Fibroblast of skin of right quadriceps (primary cell): Measurements from ENCODE around the gene ATP6V0B.

ENCODE experiments used
- DNase-seq: peaks from one replicate; pipeline ENCODE4 v3.0.0-alpha.2; 2013

The ATP6V0B gene

GRCh38 chr1:43969746-43970466, 4.9 kb upstream of the ATP6V0B start, which contains the start of gene DPH2:
DPH2 (plus strand) TSS chr1:43970010; CDS start chr1:43970176, 166 bp downstream.
- peak; percentile 95 for DNase-seq

DNA sequence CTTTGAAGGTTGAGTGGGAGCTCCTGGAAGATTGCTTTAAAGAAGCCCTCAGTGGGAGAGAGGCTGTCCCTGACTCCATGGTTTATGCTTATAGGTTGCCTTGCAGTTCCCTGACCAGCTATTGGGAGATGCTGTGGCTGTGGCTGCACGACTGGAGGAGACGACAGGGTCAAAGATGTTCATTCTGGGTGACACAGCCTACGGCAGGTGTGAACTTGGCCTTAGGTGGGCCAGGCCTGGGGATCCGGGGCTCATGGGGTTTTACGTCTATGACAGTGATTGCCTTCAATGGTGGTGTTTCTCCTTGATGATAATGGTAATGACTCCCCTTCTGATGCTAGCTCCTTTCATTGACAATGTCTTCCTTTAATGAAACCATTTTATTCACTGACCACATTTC, 4.3 kb upstream of the ATP6V0B start:
- no peak for DNase-seq

DNA sequence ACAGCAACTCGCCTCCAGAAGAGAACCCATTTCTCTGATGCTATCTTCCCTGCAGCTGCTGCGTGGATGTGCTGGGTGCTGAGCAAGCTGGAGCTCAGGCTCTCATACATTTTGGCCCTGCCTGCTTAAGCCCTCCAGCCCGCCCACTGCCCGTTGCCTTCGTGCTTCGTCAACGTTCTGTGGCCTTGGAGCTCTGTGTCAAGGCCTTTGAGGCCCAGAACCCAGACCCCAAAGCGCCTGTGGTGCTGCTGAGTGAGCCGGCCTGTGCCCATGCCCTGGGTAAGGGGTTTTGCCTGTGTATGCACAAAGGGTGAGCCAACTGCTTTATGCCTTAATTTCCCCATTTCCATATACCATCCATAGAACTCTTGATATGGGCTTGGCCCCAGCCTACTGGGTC, 3.8 kb upstream of the ATP6V0B start:
- DNase-seq = no peak

- DNase-seq = no peak
These were observed 3.3 kb upstream of the ATP6V0B start for GRCh38 chr1:43971336-43971980.

GRCh38 chr1:43973981-43974442, 748 bp upstream of the ATP6V0B start:
- DNase-seq = no peak

DNA sequence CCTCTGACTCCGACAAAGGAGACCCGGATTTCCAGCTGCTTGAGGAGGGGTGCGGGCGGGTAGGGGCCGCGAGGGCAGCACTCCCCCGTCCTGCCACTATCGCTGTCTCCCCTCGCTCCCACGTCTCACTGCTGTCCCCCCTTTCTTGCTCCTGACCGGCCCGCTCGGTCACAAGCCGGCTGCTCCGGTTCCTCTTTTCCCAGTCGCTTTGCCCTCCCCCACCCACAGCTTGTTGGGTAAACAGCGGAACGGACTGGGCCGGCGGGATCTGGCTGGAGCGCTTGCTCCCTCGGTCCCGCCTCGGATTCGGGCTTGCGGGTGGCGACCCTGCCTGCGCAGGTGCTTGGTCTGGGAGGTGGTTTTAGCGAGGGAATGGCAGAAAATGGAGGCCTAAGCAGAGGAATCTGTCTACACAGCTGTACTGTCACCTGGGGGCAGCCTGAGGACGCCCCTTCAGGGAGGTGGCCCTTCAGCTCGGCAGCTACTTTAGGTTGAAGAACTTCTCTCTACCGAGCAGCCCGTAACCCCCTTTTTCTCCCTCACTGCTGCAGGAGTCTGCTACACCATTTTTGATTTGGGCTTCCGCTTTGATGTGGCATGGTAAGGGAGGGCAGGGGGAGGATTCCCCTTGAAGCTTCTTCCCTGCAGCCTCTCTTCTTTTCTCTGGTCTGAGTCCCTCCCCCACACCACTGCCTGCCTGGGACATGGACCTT, 645 bp downstream of the ATP6V0B start:
- DNase-seq = no peak

DNA sequence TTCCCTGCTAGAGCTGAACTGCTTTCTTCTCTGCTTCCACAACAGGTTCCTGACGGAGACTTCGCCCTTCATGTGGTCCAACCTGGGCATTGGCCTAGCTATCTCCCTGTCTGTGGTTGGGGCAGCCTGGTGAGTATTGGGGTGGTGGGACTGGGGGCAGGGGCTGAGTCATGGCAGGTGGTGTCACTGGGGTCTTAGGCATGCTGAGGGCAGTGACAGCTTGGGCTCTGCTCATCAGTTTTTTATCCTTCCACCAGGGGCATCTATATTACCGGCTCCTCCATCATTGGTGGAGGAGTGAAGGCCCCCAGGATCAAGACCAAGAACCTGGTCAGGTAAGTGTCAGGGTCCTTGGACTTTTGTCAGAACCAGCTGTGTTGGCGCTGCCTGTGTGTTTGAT, 1.3 kb downstream of the ATP6V0B start:
- no peak for DNase-seq

DNA sequence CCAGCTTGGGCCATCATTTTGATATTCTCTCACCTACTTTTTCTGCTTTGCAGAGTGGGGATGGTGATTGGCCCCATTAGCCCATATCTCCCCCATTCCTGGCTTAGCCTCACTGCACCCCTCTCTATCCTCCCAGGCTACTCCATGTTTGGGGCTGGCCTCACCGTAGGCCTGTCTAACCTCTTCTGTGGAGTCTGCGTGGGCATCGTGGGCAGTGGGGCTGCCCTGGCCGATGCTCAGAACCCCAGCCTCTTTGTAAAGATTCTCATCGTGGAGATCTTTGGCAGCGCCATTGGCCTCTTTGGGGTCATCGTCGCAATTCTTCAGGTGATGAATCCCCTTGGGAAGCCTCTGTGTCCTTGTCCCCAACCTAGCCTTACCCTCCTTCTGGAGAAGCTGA, 2.1 kb downstream of the ATP6V0B start:
- no peak for DNase-seq

- no peak for DNase-seq
These were observed 2.9 kb downstream of the ATP6V0B start for GRCh38 chr1:43977376-43978263.

GRCh38 chr1:43978264-43978550, 3.4 kb downstream of the ATP6V0B start:
- DNase-seq = no peak

- DNase-seq = no peak
These were observed 3.9 kb downstream of the ATP6V0B start, which contains the start of gene B4GALT2 for GRCh38 chr1:43978551-43979260. B4GALT2 (plus strand) TSS chr1:43979210; CDS start chr1:43981161, 1,951 bp downstream.

DNA sequence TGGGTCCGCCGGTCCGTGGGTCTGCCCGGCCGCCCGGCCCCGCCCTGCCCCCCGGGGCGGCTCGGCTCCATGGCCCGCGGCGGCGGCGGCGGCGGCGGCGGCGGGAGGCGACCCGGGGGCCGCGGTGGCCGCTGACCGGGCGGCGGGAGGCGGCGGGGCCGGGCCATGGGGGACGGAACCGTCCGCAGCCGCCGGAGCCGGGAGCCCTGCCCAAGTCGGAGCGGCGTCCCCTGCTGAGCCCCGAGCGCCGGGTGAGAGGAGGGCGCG, 4.4 kb downstream of the ATP6V0B start:
- no peak for DNase-seq

- peak; percentile 64 for DNase-seq
These were observed 4.9 kb downstream of the ATP6V0B start for GRCh38 chr1:43979528-43980254.

DNA sequence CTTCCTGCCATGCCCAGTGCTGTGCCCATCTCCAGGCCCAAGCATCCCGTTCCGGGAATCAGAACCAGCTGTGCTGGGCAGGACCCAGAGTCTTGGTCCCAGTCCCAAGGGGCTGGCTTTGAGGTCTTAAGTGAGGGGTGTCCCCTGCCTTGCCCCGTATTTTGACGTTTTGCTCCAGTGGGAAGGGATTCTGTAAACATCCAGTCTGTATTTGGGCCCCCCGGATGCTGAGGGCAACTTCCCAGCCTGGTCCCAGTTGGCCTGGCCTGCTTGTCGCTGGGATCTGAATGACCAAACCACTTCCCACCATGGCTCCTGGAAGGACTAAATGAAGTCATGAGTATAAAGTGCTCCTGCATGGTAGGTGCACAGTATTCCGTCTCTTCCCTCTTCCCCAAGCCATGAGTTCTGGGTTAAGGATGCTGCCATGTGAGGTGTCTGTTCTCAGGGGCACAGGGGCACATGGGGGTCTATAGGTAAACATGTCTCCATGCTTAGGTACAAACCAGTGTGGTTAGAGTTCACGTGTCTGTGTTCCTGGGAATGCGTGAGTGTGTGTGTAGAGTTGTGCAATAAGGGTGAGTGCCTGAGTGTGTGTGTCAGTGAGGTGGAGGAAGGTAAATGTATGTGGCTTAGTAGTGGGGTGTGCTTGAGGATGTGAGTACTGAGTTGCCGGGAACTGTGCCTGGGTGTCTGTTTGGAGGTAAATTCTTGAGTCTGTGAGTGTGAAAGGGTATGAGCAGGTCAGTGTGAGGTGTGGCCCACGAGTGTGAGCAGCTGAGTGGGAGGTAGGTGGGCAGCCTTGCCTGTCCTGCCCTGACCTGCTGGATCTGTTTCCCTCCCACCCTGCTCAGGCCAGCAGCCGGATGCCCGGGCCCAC, 5.7 kb downstream of the ATP6V0B start:
- peak; percentile 49 for DNase-seq

DNA sequence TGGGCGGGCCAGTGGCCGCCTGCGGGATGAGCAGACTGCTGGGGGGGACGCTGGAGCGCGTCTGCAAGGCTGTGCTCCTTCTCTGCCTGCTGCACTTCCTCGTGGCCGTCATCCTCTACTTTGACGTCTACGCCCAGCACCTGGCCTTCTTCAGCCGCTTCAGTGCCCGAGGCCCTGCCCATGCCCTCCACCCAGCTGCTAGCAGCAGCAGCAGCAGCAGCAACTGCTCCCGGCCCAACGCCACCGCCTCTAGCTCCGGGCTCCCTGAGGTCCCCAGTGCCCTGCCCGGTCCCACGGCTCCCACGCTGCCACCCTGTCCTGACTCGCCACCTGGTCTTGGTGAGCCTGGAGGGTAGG, 6.4 kb downstream of the ATP6V0B start:
- DNase-seq = no peak

GRCh38 chr1:43981636-43982035, 6.9 kb downstream of the ATP6V0B start:
- DNase-seq = no peak

DNA sequence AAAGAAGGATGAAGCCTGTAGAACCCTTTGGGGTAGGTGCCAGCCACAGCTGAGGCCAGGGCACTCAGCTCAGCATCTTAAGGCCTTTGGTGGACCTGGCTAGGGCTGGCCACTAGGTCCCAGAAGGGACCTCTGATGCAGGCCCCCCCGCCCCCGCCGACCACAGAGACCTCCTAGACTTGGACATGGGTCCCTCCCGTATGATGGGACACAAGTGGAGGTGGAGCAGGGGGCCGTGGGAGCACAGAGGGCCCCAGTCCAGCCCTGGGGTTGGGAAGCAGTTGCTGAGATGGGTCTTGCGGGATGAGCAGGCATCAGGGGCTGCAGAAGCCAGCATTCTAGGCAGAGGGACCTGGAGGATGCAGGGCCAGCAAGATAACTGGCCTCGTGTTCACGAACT, 7.5 kb downstream of the ATP6V0B start:
- no peak for DNase-seq

DNA sequence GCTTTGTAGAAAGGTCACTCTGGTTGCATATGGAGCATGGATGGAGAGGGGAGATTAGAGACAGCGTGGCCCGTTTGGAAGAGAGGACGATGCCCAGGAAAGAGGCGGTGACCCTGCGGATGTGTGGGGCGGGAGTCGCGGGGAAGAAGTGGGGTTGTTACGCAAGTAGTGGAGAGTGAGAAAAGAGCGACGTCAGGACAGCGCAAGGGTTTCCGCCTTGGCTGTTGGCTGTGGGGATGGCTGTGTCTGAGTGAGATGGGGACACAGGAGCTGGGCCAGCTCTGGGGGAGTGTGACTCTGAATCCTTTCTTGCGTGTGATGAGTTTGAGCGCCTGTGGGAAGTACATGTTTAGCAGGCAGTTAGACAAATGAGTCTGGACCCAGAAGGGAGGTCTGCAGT, 8.0 kb downstream of the ATP6V0B start:
- DNase-seq = no peak

DNA sequence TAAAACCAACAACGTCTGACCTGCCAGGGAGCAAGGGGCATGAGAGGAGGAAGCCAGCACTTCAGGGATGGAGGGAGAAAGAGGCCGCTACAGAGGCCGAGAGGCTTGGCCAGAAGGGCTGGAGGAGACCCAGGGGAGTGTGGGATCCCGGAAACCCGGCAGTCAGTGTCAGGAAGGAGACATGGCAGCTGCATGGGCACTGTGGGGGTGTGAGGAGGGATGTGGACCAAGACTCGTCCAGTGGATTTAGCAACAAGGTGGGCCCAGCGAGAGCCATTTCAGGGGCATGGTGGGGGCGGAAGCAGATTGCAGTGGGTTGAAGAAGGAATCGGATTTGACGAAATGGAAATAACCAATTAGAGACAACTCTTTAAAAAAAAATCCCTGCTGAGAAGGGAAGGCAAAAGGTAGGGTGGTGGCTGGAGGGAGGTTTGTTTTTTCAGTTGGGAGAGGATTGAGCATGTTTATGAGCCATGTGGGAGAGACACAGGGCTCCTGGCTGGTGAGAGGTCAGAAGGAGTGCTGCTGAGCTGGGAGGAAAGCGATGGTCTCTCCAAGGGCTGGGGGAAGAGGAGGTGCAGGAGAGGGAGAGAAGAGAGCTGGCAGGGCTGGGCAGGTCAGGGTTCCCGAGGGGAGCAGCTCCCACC, 8.6 kb downstream of the ATP6V0B start:
- no peak for DNase-seq

- no peak for DNase-seq
These were observed 10.1 kb downstream of the ATP6V0B start for GRCh38 chr1:43984855-43985254.
